ENCODE results near the gene KCTD10. TPM values are rescaled to one million over a fixed set of nuclear protein-coding genes. Genes with fewer than 3 reads are reported as not detected.

KCTD10 gene
- total and polyA plus RNA-seq, 2 of the 13 experiments (the other 11 are each of a cell fraction or from before 2014, with no cell fraction given) = 6.9 to 25.4 TPM

DNA sequence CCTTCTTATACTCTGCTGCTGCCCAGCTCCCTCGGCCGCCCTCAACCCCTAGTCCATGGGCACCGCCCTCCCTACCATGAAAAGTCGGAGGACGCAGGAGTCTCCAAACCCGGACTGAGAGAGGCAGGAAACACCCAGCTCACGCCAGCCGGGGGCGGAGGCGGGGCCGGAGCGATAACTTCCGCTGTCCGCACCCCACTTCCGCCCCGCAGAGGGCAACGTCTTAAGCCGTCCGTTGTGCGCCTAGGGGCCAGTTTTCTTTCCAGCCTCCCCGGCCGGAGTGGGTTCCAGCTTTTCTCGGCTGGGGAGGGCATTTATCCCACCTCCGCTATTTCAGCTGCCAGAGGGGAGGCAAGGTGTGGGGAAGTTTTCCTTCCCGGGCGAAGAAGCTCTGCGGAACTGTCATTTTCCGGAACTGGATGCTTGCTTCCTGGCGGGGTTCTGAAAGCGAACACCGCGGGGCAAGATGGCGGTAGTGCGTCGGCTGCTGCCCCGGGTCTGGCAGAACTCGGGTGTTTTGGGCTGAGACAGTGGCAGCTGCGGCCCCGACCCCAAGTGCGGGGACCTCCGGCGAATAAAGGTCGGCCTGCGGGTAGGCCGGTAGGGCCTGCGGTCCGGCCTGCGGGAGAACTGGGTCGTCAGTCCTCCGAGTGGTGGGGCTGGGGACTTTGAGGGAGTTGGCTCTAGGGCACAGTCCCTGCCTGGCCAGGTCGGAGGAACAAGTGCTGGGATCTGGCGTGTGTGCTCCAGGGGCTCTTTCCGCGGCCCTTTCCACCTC lies at the start of gene KCTD10, which contains the start of gene UBE3B (continued):
- TF ChIP-seq, protein P1, sequence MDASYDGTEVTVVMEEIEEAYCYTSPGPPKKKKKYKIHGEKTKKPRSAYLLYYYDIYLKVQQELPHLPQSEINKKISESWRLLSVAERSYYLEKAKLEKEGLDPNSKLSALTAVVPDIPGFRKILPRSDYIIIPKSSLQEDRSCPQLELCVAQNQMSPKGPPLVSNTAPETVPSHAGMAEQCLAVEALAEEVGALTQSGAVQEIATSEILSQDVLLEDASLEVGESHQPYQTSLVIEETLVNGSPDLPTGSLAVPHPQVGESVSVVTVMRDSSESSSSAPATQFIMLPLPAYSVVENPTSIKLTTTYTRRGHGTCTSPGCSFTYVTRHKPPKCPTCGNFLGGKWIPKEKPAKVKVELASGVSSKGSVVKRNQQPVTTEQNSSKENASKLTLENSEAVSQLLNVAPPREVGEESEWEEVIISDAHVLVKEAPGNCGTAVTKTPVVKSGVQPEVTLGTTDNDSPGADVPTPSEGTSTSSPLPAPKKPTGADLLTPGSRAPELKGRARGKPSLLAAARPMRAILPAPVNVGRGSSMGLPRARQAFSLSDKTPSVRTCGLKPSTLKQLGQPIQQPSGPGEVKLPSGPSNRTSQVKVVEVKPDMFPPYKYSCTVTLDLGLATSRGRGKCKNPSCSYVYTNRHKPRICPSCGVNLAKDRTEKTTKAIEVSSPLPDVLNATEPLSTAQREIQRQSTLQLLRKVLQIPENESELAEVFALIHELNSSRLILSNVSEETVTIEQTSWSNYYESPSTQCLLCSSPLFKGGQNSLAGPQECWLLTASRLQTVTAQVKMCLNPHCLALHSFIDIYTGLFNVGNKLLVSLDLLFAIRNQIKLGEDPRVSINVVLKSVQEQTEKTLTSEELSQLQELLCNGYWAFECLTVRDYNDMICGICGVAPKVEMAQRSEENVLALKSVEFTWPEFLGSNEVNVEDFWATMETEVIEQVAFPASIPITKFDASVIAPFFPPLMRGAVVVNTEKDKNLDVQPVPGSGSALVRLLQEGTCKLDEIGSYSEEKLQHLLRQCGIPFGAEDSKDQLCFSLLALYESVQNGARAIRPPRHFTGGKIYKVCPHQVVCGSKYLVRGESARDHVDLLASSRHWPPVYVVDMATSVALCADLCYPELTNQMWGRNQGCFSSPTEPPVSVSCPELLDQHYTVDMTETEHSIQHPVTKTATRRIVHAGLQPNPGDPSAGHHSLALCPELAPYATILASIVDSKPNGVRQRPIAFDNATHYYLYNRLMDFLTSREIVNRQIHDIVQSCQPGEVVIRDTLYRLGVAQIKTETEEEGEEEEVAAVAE (CRISPR knock-in tag; IDR thresholded peaks at IDR 0.05; ENCODE audit: borderline replicate concordance) = peak; percentile 85
- TF ChIP-seq ZNF503 (CRISPR knock-in tag; IDR thresholded peaks at IDR 0.05) (peak; percentile 89), DNMT3B (CRISPR knock-in tag; conservative IDR thresholded peaks at IDR 0.05) (0 out of 2 replicates have a peak, but pooled peaks have one; percentile 72), HHEX (CRISPR knock-in tag; IDR thresholded peaks at IDR 0.05) (no peak), EED (CRISPR knock-in tag; IDR thresholded peaks at IDR 0.05) (peak; percentile 89), SPEN (CRISPR knock-in tag; IDR thresholded peaks at IDR 0.05; ENCODE audit: low read depth) (peak; percentile 49; the same call in 1 of the 2 replicates), EHMT2 (IDR thresholded peaks at IDR 0.05; ENCODE audit: borderline replicate concordance, low read depth, low read length) (no peak; the same call in 1 of the 2 replicates), SIN3A (IDR thresholded peaks at IDR 0.05; ENCODE audit: borderline replicate concordance, low read depth, low read length) (peak; percentile 73; the same call in 1 of the 2 replicates), TFDP2 (CRISPR knock-in tag; IDR thresholded peaks at IDR 0.05) (peak; percentile 33; the same call in 1 of the 2 replicates), ZNF577 (CRISPR knock-in tag; IDR thresholded peaks at IDR 0.05; ENCODE audit: borderline replicate concordance, low read depth) (0 out of 2 replicates have a peak, but pooled peaks have one; percentile 67), JUNB (CRISPR knock-in tag; IDR thresholded peaks at IDR 0.05; ENCODE audit: borderline replicate concordance) (0 out of 2 replicates have a peak, but pooled peaks have one; percentile 52), ZNF530 (CRISPR knock-in tag; IDR thresholded peaks at IDR 0.05; ENCODE audit: low read depth) (no peak), PCBP1 (IDR thresholded peaks at IDR 0.05; ENCODE audit: borderline replicate concordance, low read depth, low read length) (peak; percentile 73; the same call in 1 of the 2 replicates), ZNF251 (CRISPR knock-in tag; IDR thresholded peaks at IDR 0.05) (peak; percentile 77; the same call in 1 of the 2 replicates), SAFB2 (CRISPR knock-in tag; IDR thresholded peaks at IDR 0.05; ENCODE audit: borderline replicate concordance, low read depth) (no peak)
- TF ChIP-seq, protein P2, sequence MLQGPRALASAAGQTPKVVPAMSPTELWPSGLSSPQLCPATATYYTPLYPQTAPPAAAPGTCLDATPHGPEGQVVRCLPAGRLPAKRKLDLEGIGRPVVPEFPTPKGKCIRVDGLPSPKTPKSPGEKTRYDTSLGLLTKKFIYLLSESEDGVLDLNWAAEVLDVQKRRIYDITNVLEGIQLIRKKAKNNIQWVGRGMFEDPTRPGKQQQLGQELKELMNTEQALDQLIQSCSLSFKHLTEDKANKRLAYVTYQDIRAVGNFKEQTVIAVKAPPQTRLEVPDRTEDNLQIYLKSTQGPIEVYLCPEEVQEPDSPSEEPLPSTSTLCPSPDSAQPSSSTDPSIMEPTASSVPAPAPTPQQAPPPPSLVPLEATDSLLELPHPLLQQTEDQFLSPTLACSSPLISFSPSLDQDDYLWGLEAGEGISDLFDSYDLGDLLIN (CRISPR knock-in tag; IDR thresholded peaks at IDR 0.05; ENCODE audit: borderline replicate concordance) = 0 out of 2 replicates have a peak, but pooled peaks have one; percentile 83
- TF ChIP-seq, protein P3, sequence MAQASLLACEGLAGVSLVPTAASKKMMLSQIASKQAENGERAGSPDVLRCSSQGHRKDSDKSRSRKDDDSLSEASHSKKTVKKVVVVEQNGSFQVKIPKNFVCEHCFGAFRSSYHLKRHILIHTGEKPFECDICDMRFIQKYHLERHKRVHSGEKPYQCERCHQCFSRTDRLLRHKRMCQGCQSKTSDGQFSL (CRISPR knock-in tag; IDR thresholded peaks at IDR 0.05) = 0 out of 2 replicates have a peak, but pooled peaks have one; percentile 23

All from HepG2 (cell line).